ENCODE data around the gene NUCKS1. TPM values are rescaled to one million over a fixed set of nuclear protein-coding genes. Genes with fewer than 3 reads are reported as not detected.

The NUCKS1 gene
- total RNA-seq, 1 donor from 2014 or later, result 104 TPM

DNA sequence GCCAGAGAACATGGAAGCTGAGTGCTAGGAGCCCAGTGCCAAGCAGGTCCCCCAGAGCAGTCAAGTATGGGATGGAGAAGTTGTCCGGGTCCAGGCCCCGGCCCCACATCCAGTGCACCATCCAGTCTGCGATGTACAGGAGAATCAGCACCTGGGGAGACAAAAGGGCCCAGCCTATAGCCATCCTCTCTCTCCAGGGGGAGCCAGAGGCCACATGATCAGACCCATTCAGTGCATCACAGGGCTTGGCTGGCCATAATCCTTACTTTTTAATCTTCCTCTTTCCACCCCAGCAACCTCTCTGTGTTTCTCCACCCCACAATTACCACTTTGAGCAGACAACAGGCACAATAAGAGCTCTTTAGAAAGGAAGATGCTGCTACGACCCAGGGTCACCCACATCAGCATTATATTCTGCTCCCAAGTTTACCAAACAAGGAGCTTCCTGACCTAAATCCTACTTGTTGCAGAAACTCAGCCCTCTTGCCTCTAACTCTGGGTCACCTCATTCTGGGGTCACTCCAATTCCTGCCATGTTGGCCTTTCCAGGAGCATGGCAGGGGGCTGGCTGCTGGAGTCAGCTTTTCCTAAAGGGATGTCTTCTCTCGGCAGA is 41.7 kb upstream of the NUCKS1 start:
- TF ChIP-seq, protein P1, sequence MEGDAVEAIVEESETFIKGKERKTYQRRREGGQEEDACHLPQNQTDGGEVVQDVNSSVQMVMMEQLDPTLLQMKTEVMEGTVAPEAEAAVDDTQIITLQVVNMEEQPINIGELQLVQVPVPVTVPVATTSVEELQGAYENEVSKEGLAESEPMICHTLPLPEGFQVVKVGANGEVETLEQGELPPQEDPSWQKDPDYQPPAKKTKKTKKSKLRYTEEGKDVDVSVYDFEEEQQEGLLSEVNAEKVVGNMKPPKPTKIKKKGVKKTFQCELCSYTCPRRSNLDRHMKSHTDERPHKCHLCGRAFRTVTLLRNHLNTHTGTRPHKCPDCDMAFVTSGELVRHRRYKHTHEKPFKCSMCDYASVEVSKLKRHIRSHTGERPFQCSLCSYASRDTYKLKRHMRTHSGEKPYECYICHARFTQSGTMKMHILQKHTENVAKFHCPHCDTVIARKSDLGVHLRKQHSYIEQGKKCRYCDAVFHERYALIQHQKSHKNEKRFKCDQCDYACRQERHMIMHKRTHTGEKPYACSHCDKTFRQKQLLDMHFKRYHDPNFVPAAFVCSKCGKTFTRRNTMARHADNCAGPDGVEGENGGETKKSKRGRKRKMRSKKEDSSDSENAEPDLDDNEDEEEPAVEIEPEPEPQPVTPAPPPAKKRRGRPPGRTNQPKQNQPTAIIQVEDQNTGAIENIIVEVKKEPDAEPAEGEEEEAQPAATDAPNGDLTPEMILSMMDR (conservative IDR thresholded peaks at IDR 0.05; ENCODE audit: low read depth, low read length), result peak; percentile 93
- no peak for DNase-seq (ENCODE audit: low read depth)
- H3K4me3 ChIP-seq (ENCODE audit: low read depth, low read length), result no peak overlapping the region

DNA sequence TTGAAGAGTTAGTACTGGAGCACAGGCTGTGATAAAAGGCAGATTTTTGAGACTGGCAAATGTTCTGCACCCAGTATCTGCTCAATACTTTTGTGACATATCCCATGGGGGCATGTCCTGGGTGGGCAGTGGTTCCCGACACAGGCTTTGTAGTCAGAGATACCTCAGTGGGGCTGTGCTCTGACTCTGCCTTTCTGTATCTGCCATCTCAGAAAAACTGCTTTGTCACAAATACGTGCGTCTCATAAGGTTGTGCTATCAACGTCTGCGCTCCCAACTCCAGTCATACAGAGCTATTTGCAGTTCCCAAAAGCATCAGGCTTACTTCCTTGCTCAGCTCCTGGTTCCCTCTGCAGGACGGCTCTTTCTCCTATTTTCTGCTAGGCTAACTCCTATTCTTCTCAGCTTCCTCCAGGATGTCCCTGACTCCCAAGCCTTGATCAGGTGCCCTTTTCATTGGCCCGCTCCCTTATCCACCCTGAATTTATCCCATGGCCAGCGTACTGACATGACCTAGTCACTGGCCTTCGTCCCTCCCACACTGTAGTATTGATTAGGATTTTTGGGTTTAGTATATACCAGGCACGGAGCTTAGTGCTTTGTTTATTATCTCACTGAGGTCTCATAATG is 37.4 kb upstream of the NUCKS1 start:
- no peak for DNase-seq (ENCODE audit: low read depth)
- no peak overlapping the region for H3K4me3 ChIP-seq (ENCODE audit: low read depth, low read length)
- TF ChIP-seq, protein P1 (conservative IDR thresholded peaks at IDR 0.05; ENCODE audit: low read depth, low read length), result no peak

DNA sequence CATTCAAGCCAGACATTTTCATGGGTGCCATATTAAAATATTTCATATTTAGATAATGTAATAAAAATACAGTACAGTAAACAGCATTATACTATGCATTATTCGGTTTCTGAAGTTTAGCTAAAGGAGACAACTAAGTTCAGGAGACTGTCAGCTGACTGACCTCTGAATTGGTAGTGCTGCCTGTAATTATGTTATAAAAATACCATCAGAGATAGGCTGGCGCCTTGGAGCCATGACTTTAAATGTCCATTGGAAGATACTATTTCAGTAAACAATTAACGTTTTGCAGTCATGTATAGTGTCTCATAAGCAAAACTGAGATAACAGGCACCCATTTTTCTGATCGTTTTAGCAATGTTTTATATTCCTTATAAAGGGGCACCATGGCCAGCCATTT is 36.6 kb upstream of the NUCKS1 start:
- TF ChIP-seq, protein P1 (conservative IDR thresholded peaks at IDR 0.05; ENCODE audit: low read depth, low read length), result no peak
- DNase-seq (ENCODE audit: low read depth), result no peak

DNA sequence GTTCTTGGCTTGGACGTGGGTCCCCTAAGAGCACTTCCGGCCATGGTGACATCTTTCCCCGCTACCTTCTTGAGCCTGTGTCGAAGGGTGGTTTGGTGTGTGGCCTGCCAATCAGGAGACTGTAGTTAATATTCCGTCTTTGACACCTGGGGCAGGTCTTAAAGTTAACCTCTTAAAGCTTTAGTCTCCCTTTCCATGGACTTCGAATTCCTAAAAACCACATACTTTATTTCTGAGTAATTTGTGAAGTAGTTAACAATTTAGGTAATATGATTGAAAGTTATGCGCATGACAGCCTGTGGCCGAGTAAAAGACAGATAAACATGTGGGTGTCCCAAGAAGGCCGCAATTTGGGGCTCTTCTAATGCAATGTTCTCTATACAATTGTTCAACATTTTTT is 35.5 kb upstream of the NUCKS1 start:
- no peak for DNase-seq (ENCODE audit: low read depth)
- H3K4me3 ChIP-seq (ENCODE audit: low read depth, low read length), result no peak overlapping the region
- TF ChIP-seq, protein P1 (conservative IDR thresholded peaks at IDR 0.05; ENCODE audit: low read depth, low read length), result no peak

More for the DNA sequence above, 36.6 kb upstream of the NUCKS1 start:
- no peak overlapping the region for H3K4me3 ChIP-seq (ENCODE audit: low read depth, low read length)

DNA sequence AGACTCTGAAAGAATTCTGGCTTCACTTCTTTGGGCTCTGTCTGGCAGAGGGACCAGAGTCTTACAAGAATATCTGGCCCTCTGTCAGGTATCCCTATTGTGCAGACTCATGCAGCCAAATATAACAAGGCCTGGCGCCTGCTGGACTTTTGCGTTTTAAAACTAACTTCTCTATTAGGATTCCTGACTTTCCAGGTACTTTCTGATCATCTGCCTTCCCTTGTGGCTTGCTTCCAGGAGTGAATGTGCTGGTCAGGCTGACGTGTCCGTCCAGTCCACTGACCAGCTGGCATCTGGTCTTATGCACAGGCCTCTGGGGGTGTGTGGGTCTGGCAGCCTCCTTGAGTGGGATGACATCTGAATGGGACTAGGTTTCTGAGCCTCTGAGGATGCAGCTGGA is 33.9 kb upstream of the NUCKS1 start:
- TF ChIP-seq, protein P1 (conservative IDR thresholded peaks at IDR 0.05; ENCODE audit: low read depth, low read length), result no peak
- DNase-seq (ENCODE audit: low read depth), result peak; percentile 72

DNA sequence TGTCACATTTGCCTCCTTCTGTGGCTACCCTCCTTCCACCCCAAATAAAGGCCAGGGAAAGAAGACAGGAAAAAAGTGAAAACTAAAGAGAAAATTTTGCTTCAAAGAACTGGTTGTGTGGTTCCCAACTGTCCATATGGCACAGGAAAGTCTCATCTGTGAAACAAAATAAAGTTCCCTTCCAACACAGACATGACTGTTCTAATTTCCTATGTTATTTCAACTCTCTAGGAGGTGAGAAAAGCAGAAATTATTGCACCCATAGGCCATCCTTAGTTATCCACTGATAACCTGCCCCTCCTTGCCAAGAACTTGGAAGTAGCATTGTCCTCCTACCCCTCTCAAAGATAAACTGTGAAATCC is 33.4 kb upstream of the NUCKS1 start:
- no peak for DNase-seq (ENCODE audit: low read depth)
- TF ChIP-seq, protein P1 (conservative IDR thresholded peaks at IDR 0.05; ENCODE audit: low read depth, low read length), result no peak
- H3K4me3 ChIP-seq (ENCODE audit: low read depth, low read length), result no peak overlapping the region

More for the DNA sequence above, 33.9 kb upstream of the NUCKS1 start:
- no peak overlapping the region for H3K4me3 ChIP-seq (ENCODE audit: low read depth, low read length)
